NT2/D1 (cell line): ENCODE measurements around the gene CACNA1D.

Experiments
- SUZ12 ChIP-seq: IDR thresholded peaks from 2 replicates; pipeline ENCODE4 v1.6.1; 2011; ENCODE audit not compliant: insufficient read length, insufficient read depth; ENCODE audit errors: extremely low read depth
- YY1 ChIP-seq: IDR thresholded peaks from 2 replicates; pipeline ENCODE4 v1.6.1; 2011; ENCODE audit not compliant: insufficient read length, insufficient read depth
- ZNF274 ChIP-seq: IDR thresholded peaks from 2 replicates; pipeline ENCODE4 v1.6.1; 2011; ENCODE audit warnings: mild to moderate bottlenecking, low read depth, low read length

- TF ChIP-seq ZNF274 (no peak), YY1 (no peak), SUZ12 (no peak)
These were observed 129.8 kb downstream of the CACNA1D start for GRCh38 chr3:53624061-53624857.
